ENCODE data around the gene COL9A3.
A peak's percentile ranks its signal among the peaks of the same experiment; 100 is the strongest.

COL9A3 gene

DNA sequence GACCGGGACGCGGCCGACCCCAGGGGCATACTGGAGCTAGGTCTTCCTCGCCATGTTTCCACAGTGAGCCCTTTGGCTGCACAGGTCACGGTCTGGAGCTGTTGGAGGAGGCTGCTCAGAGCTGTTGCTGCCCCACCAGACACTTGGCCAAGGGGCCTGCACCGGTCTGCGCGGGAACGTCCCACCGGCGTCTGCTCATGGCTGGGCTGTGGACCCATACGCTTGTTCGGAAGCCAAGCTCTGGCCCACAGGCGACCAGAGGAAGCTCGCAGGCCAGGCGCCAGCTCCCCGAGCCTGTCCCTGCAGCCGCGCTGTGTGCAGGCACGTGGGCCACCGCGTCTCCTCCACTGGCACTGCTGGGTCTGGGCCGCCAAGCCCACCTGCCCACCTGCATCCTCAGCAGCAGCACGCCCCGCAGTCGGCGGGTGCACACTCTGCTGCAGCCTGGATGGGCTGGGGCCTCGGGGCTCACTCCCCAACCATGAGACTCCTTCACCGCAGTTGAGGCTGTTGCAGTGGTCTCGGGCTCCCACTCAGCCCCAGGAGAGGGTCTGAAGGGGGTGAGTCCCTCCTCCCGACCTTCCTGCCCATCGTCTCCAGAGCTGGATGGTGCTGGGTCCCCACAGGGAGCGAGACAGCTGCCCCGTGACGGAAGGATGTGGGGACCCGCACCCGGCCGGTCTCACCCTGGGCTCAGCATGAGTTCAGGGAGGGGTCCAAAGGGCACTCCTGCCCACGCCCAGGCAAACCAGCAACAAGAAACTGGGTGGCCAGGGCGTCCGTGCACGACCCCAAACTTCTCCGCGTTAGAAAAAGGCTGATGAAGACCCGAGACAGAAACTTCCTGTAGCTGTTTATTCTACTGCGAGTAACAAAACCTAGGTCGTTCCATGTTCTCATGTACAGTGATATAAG is 60.3 kb downstream of the COL9A3 start:
- H3K36me3 ChIP-seq (ENCODE audit: control insufficient read depth in 1 of 2, insufficient read depth in 2 of 2, low read depth in 1 of 2, low read length in 2 of 2) = peaks cover 22 to 41% of the 10 kb centered on the region in 2 experiments
- H3K27ac ChIP-seq (ENCODE audit: low read length, poor library complexity, severe bottlenecking) = no peak overlapping the region
- no peak overlapping the region for H2AFZ ChIP-seq (ENCODE audit: low read depth, low read length)
- no peak overlapping the region for H3K4me3 ChIP-seq (ENCODE audit: insufficient read depth in 1 of 2, low read depth in 1 of 2, low read length in 2 of 2)
- no peak overlapping the region for H2BK5ac ChIP-seq (ENCODE audit: low read depth, low read length, poor library complexity, severe bottlenecking)
- H4K91ac ChIP-seq (ENCODE audit: low read length) = peak overlapping the region; percentile 28
- H4K8ac ChIP-seq (ENCODE audit: low read length) = peak overlapping the region; percentile 27
- no peaks in the 10 kb centered on the region for H3K9me3 ChIP-seq (ENCODE audit: control insufficient read depth, low read length)
- no peak overlapping the region for H3K18ac ChIP-seq (ENCODE audit: low read depth in 1 of 2, low read length in 2 of 2)
- peaks cover 17% of the 10 kb centered on the region for H3K4me1 ChIP-seq (ENCODE audit: control insufficient read depth, insufficient read depth, low read depth, low read length)
- H2BK15ac ChIP-seq (ENCODE audit: low read depth, poor library complexity, severe bottlenecking) = no peak overlapping the region
- 89% methylated on average over 48 of the region's 48 CpGs for WGBS
- H3K79me1 ChIP-seq (replicated peaks; ENCODE audit: low read length, poor library complexity, severe bottlenecking) = peaks cover 24% of the 10 kb centered on the region
- H3K4me2 ChIP-seq (ENCODE audit: low read length, poor library complexity, severe bottlenecking) = no peak overlapping the region
- no peak for DNase-seq
- H2AK5ac ChIP-seq (ENCODE audit: low read length, severe bottlenecking) = no peak overlapping the region
- peak overlapping the region in 1 of 2 experiments; percentile 15 for H3K14ac ChIP-seq (ENCODE audit: low read length in 2 of 2)
- H2BK120ac ChIP-seq (ENCODE audit: low read depth, low read length) = no peak overlapping the region
- no peak overlapping the region for H3K4ac ChIP-seq (ENCODE audit: low read depth in 1 of 2, low read length in 2 of 2)
- H3K9ac ChIP-seq (ENCODE audit: low read length) = no peak overlapping the region
- H3K23ac ChIP-seq (ENCODE audit: low read length in 2 of 2) = no peak overlapping the region
- H3K27me3 ChIP-seq (ENCODE audit: control insufficient read depth in 1 of 2, insufficient read depth in 1 of 2, low read length in 2 of 2) = no peaks in the 10 kb centered on the region
- no peak overlapping the region for H2BK12ac ChIP-seq (ENCODE audit: low read length in 2 of 2)

DNA sequence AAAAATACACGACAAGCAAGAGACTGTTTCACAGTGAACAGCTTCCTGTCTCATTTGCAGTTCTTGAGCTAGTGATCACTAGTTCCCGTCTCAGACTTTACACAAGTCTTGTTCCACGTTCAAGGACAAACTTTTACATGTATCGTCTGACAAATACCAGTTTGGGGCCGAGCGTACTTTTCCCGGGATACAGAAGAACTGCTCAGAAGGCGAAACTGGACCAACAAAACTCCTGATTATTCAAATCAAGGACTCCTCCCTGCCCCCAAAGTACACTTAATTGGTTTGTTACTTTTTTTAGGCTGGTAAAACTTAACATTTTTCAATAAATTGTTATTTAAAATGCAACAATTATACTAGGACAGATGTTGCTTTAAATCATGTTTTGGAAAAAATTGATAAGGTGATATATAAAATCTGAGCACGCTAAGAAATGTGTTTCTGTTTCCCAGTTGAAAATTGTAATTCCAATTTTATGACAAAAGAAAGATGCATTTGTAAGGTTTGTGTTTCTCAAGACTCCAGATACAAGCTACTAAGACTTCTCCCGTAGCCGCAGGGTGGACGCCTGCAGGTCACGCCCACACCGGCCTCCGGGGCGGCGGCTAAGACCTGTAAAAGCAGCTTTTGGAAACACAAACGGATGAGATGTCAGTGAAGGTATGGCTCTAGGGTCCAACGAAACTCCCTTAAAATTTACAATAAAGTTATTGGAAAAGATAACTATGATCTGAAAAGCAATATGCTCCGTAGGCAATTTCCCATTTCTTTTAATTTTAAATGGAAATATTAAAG is 61.6 kb downstream of the COL9A3 start:
- H2BK120ac ChIP-seq (ENCODE audit: low read depth, low read length) = no peak overlapping the region
- no peaks in the 10 kb centered on the region for H3K27me3 ChIP-seq (ENCODE audit: control insufficient read depth in 1 of 2, insufficient read depth in 1 of 2, low read length in 2 of 2)
- H2BK15ac ChIP-seq (ENCODE audit: low read depth, poor library complexity, severe bottlenecking) = no peak overlapping the region
- H3K9me3 ChIP-seq (ENCODE audit: control insufficient read depth, low read length) = no peaks in the 10 kb centered on the region
- no peak overlapping the region for H3K23ac ChIP-seq (ENCODE audit: low read length in 2 of 2)
- no peak overlapping the region for H3K4ac ChIP-seq (ENCODE audit: low read depth in 1 of 2, low read length in 2 of 2)
- peaks cover 22 to 41% of the 10 kb centered on the region in 2 experiments for H3K36me3 ChIP-seq (ENCODE audit: control insufficient read depth in 1 of 2, insufficient read depth in 2 of 2, low read depth in 1 of 2, low read length in 2 of 2)
- peaks cover 19% of the 10 kb centered on the region for H3K4me1 ChIP-seq (ENCODE audit: control insufficient read depth, insufficient read depth, low read depth, low read length)
- H2BK12ac ChIP-seq (ENCODE audit: low read length in 2 of 2) = no peak overlapping the region
- H3K4me3 ChIP-seq (ENCODE audit: insufficient read depth in 1 of 2, low read depth in 1 of 2, low read length in 2 of 2) = no peak overlapping the region
- no peak overlapping the region for H3K18ac ChIP-seq (ENCODE audit: low read depth in 1 of 2, low read length in 2 of 2)
- DNase-seq = no peak
- no peak overlapping the region for H4K91ac ChIP-seq (ENCODE audit: low read length)
- H3K14ac ChIP-seq (ENCODE audit: low read length in 2 of 2) = no peak overlapping the region
- no peak overlapping the region for H3K4me2 ChIP-seq (ENCODE audit: low read length, poor library complexity, severe bottlenecking)
- no peak overlapping the region for H4K8ac ChIP-seq (ENCODE audit: low read length)
- H2BK5ac ChIP-seq (ENCODE audit: low read depth, low read length, poor library complexity, severe bottlenecking) = no peak overlapping the region
- no peak overlapping the region for H2AK5ac ChIP-seq (ENCODE audit: low read length, severe bottlenecking)
- no peak overlapping the region for H3K9ac ChIP-seq (ENCODE audit: low read length)
- H3K79me1 ChIP-seq (replicated peaks; ENCODE audit: low read length, poor library complexity, severe bottlenecking) = peaks cover 24% of the 10 kb centered on the region
- WGBS = 82% methylated on average over 17 of the region's 20 CpGs
- no peak overlapping the region for H3K27ac ChIP-seq (ENCODE audit: low read length, poor library complexity, severe bottlenecking)
- H2AFZ ChIP-seq (ENCODE audit: low read depth, low read length) = no peak overlapping the region

DNA sequence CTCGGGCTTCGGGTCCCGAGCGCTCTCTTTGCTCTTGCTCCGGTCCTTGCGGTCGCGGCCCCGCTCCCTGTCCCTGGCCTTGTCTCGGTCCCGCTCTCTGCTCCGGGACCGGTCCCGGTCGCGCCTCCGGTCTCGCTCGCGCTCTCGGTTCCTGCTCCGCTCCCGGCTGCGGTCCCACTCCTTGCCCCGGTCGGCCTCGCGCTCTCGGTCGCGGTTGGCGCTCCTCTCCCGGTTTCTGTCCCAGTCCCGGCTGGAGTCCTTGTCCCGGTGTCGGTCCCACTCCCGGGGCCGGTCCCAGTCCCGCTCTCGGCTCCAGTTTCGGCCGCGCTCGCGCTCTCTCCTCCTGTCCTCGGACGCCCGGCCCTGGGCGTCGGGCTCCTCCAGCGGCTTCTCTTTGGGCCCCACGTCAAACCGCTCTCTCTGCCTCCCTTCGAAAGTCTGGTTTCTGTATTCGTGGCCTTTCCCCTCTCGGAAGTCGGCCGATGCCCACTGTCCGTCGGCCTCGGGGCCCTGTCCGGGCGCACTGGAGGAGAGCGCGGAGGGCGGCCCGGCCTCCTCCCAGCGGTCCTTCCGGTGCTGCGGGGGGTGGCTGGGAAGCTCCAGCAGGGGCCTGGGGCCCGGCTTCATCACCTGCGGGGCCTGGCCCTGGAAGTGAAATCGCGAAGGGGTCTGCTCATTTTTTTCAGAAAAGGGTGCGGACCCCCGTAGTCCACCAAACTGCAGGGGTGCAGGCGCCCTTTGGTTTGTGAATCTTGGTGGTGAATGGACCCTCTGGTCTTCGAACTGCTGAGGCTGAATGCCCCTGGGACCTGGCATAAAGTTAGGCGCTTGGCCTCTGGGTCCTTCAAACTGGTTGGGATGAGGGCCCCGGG is 62.7 kb downstream of the COL9A3 start:
- Histone ChIP-seq H3K9ac (ENCODE audit: low read length) (no peak overlapping the region), H2AFZ (ENCODE audit: low read depth, low read length) (no peak overlapping the region), H3K4me2 (ENCODE audit: low read length, poor library complexity, severe bottlenecking) (no peak overlapping the region), H3K27ac (ENCODE audit: low read length, poor library complexity, severe bottlenecking) (no peak overlapping the region), H2BK5ac (ENCODE audit: low read depth, low read length, poor library complexity, severe bottlenecking) (no peak overlapping the region), H2AK5ac (ENCODE audit: low read length, severe bottlenecking) (no peak overlapping the region), H3K18ac (ENCODE audit: low read depth in 1 of 2, low read length in 2 of 2) (no peak overlapping the region), H3K36me3 (ENCODE audit: control insufficient read depth in 1 of 2, insufficient read depth in 2 of 2, low read depth in 1 of 2, low read length in 2 of 2) (peaks cover 22 to 41% of the 10 kb centered on the region in 2 experiments), H3K4me1 (ENCODE audit: control insufficient read depth, insufficient read depth, low read depth, low read length) (peaks cover 15% of the 10 kb centered on the region), H3K23ac (ENCODE audit: low read length in 2 of 2) (no peak overlapping the region), H3K4me3 (ENCODE audit: insufficient read depth in 1 of 2, low read depth in 1 of 2, low read length in 2 of 2) (no peak overlapping the region), H3K4ac (ENCODE audit: low read depth in 1 of 2, low read length in 2 of 2) (no peak overlapping the region), H3K79me1 (replicated peaks; ENCODE audit: low read length, poor library complexity, severe bottlenecking) (peaks cover 24% of the 10 kb centered on the region), H4K91ac (ENCODE audit: low read length) (peak overlapping the region; percentile 21), H3K14ac (ENCODE audit: low read length in 2 of 2) (no peak overlapping the region), H2BK12ac (ENCODE audit: low read length in 2 of 2) (no peak overlapping the region), H3K9me3 (ENCODE audit: control insufficient read depth, low read length) (no peaks in the 10 kb centered on the region), H3K27me3 (ENCODE audit: control insufficient read depth in 1 of 2, insufficient read depth in 1 of 2, low read length in 2 of 2) (no peaks in the 10 kb centered on the region), H2BK120ac (ENCODE audit: low read depth, low read length) (no peak overlapping the region), H2BK15ac (ENCODE audit: low read depth, poor library complexity, severe bottlenecking) (no peak overlapping the region), H4K8ac (ENCODE audit: low read length) (no peak overlapping the region)
- 84% methylated on average over 80 of the region's 80 CpGs for WGBS
- no peak for DNase-seq

Data from mesenchymal stem cell (in vitro differentiated cells and primary cell).